Measurements from ENCODE around the gene HMSD. TPM values are rescaled to one million over a fixed set of nuclear protein-coding genes. Genes with fewer than 3 reads are reported as not detected.

The HMSD gene
- total and polyA plus RNA-seq, 2 experiments from 2014 or later, result not detected

DNA sequence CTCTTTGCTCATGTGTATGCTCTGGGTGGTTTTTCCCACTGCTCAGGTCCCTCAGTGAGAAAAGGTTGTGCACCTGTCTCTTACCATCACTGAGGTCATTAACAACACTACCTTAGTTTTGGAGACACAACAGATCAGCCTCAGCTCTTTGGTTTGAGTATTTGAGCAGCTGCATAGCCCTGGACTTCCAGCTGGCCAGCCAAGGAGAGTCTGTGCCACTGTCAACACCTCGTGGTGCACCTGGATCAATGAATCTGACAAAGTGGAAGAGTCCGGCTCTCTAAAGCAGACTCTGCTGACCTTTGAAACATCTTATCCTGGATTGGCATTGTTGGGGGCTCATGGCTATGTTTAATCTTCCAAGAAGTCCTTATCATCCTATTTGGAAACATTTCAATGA, 50.8 kb downstream of the HMSD start:
- no peak for DNase-seq (ENCODE audit: low read depth in 1 of 2, low spot score in 1 of 2)
- no peaks in the 10 kb centered on the region for H3K4me1 ChIP-seq (ENCODE audit: low read depth)
- no peaks in the 10 kb centered on the region for H3K9me3 ChIP-seq (ENCODE audit: low read depth)
- no peak overlapping the region for H3K27ac ChIP-seq
- no peak overlapping the region for H3K4me3 ChIP-seq
- no peaks in the 10 kb centered on the region for H3K27me3 ChIP-seq
- TF ChIP-seq, protein P1, sequence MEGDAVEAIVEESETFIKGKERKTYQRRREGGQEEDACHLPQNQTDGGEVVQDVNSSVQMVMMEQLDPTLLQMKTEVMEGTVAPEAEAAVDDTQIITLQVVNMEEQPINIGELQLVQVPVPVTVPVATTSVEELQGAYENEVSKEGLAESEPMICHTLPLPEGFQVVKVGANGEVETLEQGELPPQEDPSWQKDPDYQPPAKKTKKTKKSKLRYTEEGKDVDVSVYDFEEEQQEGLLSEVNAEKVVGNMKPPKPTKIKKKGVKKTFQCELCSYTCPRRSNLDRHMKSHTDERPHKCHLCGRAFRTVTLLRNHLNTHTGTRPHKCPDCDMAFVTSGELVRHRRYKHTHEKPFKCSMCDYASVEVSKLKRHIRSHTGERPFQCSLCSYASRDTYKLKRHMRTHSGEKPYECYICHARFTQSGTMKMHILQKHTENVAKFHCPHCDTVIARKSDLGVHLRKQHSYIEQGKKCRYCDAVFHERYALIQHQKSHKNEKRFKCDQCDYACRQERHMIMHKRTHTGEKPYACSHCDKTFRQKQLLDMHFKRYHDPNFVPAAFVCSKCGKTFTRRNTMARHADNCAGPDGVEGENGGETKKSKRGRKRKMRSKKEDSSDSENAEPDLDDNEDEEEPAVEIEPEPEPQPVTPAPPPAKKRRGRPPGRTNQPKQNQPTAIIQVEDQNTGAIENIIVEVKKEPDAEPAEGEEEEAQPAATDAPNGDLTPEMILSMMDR (IDR thresholded peaks at IDR 0.05; ENCODE audit: low read depth, low read length), result no peak
- no peaks in the 10 kb centered on the region for H3K36me3 ChIP-seq

DNA sequence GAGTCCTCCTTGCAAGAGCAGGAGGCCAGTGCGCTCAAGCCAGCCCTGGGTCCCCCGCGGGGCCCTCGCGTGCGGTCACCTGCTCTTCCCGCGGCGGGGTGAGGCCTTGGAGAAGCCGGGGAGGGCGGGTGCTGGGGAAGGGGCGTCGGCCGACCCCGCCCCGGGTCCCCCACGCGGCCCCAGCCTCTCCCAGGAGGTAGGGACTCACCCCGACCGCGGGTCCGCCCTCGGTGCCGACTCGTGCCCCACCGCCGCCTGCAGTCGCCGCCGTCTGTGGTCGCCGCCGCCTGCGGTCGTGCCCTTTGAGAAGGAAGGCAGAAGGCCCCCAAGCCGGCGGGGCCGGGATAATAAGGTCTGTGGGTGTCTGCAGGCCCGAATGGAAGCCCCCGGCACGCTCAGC, 53.5 kb downstream of the HMSD start:
- H3K9me3 ChIP-seq (ENCODE audit: low read depth), result no peaks in the 10 kb centered on the region
- H3K4me1 ChIP-seq (ENCODE audit: low read depth), result no peaks in the 10 kb centered on the region
- TF ChIP-seq, protein P1 (IDR thresholded peaks at IDR 0.05; ENCODE audit: low read depth, low read length), result no peak
- H3K36me3 ChIP-seq, result no peaks in the 10 kb centered on the region
- no peak overlapping the region for H3K27ac ChIP-seq
- no peaks in the 10 kb centered on the region for H3K27me3 ChIP-seq
- no peak overlapping the region for H3K4me3 ChIP-seq
- DNase-seq (ENCODE audit: low read depth in 1 of 2, low spot score in 1 of 2), result no peak

DNA sequence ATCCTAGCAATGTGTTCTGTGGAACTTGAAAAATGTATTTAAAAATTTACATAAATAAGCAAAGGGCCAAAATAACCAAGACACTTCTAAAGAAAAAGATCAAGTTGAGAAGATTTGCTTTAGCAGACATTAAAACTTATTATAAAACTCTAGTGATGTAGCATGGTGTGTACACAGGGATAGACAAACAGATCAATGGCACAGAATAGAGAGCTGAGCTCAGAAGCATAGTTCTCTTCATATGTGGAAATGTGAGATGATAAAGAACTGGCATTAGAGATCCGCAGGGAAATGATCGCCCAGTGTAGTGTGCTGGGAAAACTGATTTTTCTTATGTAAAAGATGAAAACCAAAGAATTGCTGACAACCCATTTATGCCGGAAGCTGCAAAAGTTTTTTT, 60.2 kb downstream of the HMSD start:
- no peaks in the 10 kb centered on the region for H3K9me3 ChIP-seq (ENCODE audit: low read depth)
- DNase-seq (ENCODE audit: low read depth in 1 of 2, low spot score in 1 of 2), result no peak
- H3K27ac ChIP-seq, result no peak overlapping the region
- H3K4me3 ChIP-seq, result no peak overlapping the region
- no peaks in the 10 kb centered on the region for H3K36me3 ChIP-seq
- TF ChIP-seq, protein P1 (IDR thresholded peaks at IDR 0.05; ENCODE audit: low read depth, low read length), result no peak
- no peaks in the 10 kb centered on the region for H3K4me1 ChIP-seq (ENCODE audit: low read depth)
- H3K27me3 ChIP-seq, result no peaks in the 10 kb centered on the region

Other genes with a start within 250 kb of the HMSD start
- not detected in 2 replicates for gene SERPINB11, start 246.3 kb upstream of the HMSD start, total RNA-seq
- gene SERPINB11, start 246.3 kb upstream of the HMSD start, polyA plus RNA-seq, result not detected in 2 replicates
- gene SERPINB7, start 173.9 kb upstream of the HMSD start, total RNA-seq, result not detected in 2 replicates
- gene SERPINB7, start 173.9 kb upstream of the HMSD start, polyA plus RNA-seq, result 0.24 TPM in 1 of 2 replicates, not detected in the other
- not detected in 2 replicates for gene SERPINB2, start 61.6 kb upstream of the HMSD start, total RNA-seq
- not detected in 2 replicates for gene SERPINB2, start 61.6 kb upstream of the HMSD start, polyA plus RNA-seq
- not detected in 2 replicates for gene SERPINB10, start 41.3 kb upstream of the HMSD start, total RNA-seq
- gene SERPINB10, start 41.3 kb upstream of the HMSD start, polyA plus RNA-seq, result not detected in 2 replicates
- 0.56 and 0.60 TPM in 2 replicates for gene SERPINB8, start 20.8 kb downstream of the HMSD start, total RNA-seq
- 0.90 and 4.0 TPM in 2 replicates for gene SERPINB8, start 20.8 kb downstream of the HMSD start, polyA plus RNA-seq
- 0.21 TPM in 1 of 2 replicates, not detected in the other for gene LINC00305, start 199.8 kb downstream of the HMSD start, total RNA-seq
- 0.20 and 2.3 TPM in 2 replicates for gene LINC00305, start 199.8 kb downstream of the HMSD start, polyA plus RNA-seq

Measured in cardiac muscle cell (in vitro differentiated cells and primary cell).